ENCODE data around the gene SPEG.

The SPEG gene

DNA sequence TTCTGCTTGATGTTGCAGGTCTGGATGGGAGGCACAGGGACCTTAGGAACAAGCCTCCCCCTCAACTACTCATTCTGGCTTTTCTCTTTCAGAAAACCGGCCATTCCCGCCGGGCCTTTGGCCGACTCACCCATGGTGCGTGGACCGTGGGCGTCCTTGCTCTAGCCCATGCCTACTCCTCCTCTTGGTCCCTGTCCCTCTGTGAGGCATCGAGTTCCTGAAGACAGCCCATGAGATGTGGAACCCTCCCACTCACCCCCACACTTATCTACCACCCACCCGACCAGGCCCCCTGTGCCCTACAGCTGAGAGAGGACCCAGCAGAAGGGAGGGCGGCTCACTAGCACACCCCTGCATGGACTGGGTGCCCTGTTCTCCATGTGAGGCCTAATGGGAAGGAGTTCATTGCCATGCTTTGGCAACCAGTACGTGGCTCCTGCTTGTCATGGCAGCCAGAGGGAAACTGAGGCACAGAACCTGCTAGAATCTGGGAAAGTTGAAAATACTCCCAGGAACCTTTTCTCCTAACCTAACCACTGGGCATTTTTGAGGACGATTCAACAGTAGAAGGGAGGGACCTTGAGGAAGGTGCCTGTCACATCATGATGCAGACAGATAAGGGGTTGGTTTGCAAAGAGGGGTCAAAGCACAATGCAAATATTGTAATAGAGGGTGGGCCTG, 8.5 kb downstream of the SPEG start:
- DNase-seq (ENCODE audit: low read depth in 2 of 2) = no peak

DNA sequence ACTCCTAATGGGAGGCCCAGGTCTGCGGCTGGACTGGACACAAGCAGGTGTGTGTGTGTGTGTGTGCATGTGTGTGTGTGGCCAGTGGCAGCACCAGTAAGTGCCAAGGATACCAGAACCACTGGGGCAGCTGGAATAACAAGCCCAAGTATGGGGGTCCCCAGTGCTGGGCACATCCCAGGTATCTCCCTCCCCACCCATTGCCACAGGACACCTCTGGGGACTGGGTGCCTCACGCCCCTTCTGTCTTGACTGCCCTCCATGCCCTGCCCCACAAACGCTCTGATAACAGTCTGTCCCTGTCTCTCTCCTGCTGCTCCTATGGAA, 9.0 kb downstream of the SPEG start:
- DNase-seq (ENCODE audit: low read depth in 2 of 2) = no peak

DNA sequence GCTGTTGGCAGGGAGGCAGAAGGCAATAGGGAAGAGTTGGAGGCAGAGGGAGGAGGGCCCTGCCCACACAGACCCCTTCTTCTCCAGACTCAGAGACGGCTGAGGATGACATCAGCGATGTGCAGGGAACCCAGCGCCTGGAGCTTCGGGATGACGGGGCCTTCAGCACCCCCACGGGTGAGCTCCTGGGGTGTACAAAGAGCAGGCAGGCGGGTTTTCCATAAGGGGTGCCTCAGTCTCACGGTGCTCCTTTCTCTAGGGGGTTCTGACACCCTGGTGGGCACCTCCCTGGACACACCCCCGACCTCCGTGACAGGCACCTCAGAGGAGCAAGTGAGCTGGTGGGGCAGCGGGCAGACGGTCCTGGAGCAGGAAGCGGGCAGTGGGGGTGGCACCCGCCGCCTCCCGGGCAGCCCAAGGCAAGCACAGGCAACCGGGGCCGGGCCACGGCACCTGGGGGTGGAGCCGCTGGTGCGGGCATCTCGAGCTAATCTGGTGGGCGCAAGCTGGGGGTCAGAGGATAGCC, 10.0 kb downstream of the SPEG start:
- DNase-seq (ENCODE audit: low read depth in 2 of 2) = no peak

DNA sequence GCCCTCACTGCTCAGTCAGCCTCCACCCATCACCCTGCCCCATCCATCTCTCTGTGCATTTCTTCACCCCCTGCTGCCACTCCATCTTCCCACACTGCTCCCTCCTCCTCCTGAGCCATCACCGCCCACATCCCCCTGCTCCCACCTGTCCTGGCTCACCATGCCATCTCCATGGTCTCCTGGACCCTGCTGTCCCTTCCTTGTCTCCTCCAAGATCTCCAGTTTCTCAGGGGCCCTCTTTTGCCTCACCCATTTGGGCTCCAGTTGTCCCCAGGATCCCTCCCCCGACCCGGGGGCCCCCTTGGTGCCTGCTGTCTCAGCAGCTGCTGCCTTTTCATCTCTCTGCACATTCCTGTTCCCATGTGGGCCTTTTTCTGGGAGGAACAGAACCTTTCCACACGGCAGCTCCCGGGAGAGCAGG, 10.6 kb downstream of the SPEG start:
- no peak for DNase-seq (ENCODE audit: low read depth in 2 of 2)

DNA sequence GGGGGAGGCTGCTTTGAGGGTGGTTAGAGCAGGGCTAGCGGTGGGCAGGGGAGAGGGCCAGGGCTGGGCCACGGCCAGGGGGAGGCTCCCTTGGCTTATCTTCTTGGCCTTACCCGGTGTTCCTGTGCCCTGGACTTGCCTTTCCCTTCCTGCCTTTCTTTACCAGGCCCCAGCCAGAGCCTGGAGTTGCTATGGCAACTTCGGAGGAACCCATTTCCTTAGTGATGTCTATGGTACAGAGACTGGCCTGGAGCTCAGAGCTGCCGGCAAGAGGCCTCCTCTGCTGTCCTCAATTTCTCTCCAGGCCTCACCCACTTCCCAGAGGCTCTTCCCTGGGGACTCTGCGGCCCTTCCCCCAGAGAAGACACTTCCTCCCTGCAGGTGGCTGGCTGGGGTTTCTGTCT, 11.5 kb downstream of the SPEG start:
- no peak for DNase-seq (ENCODE audit: low read depth in 2 of 2)

DNA sequence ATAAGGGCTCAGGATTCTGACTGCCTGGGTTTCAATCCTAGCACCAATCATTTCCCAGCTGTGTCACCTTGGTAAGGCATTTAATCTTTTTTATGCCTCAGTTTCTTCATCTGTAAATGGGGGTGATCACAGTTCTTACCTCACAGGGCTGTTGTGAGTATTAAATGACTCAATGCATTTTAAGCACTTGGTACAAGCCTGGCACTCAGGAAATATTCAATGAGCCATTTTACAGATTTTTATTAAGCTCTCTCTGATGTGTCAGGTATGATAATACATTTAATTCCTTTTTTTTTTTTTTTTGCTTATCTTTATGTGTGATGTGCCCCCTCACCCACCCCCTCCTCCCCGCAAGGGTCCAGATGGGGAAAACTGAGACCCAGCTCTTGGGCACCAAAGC, 12.0 kb downstream of the SPEG start:
- DNase-seq (ENCODE audit: low read depth in 2 of 2) = no peak

DNA sequence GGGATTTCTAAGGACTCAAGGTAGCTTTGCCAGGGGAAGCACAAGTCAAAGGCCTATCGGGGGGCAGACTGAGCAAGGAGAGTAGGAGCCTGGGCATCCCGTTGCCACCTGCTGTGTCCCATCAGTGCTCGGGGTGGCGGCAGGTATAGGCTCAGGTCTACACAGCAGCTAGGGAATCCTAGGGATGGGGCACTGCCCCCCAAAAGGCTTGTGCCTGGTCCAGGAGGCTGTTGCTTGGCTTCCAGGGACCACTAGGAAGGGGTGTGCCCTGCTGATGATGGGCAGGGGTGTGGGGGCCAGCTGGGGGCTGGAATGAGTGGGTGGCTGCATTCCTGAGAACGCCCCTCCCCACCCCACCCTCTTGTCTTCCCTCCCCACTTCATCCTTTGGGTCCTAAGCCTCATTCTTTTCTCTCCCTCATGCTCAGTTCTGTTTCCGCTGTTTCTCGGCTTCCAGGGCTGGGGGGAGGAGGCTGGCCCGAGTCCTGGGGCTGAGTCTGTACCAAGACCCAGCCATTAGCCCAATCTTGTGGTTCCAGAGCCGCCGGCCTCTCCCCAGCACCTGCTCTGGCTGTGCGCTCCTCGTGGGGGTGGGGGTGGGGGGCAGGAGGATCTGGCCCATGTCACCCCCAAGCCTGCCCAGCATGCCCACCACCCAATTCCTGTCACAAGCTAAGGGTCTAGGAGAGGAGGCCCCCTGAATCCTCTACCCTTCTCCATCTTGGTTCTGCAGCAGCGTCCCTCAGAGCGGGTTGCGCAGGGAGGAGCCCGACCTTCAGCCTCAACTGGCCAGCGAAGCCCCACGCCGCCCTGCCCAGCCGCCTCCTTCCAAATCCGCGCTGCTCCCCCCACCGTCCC, 12.8 kb downstream of the SPEG start:
- no peak for DNase-seq (ENCODE audit: low read depth in 2 of 2)

DNA sequence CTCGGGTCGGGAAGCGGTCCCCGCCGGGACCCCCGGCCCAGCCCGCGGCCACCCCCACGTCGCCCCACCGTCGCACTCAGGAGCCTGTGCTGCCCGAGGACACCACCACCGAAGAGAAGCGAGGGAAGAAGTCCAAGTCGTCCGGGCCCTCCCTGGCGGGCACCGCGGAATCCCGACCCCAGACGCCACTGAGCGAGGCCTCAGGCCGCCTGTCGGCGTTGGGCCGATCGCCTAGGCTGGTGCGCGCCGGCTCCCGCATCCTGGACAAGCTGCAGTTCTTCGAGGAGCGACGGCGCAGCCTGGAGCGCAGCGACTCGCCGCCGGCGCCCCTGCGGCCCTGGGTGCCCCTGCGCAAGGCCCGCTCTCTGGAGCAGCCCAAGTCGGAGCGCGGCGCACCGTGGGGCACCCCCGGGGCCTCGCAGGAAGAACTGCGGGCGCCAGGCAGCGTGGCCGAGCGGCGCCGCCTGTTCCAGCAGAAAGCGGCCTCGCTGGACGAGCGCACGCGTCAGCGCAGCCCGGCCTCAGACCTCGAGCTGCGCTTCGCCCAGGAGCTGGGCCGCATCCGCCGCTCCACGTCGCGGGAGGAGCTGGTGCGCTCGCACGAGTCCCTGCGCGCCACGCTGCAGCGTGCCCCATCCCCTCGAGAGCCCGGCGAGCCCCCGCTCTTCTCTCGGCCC, 13.6 kb downstream of the SPEG start:
- no peak for DNase-seq (ENCODE audit: low read depth in 2 of 2)

DNA sequence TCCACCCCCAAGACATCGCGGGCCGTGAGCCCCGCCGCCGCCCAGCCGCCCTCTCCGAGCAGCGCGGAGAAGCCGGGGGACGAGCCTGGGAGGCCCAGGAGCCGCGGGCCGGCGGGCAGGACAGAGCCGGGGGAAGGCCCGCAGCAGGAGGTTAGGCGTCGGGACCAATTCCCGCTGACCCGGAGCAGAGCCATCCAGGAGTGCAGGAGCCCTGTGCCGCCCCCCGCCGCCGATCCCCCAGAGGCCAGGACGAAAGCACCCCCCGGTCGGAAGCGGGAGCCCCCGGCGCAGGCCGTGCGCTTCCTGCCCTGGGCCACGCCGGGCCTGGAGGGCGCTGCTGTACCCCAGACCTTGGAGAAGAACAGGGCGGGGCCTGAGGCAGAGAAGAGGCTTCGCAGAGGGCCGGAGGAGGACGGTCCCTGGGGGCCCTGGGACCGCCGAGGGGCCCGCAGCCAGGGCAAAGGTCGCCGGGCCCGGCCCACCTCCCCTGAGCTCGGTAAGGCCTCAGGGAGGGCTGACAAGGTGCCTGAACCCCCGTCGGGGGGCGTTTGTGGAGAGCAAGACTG, 14.2 kb downstream of the SPEG start:
- DNase-seq (ENCODE audit: low read depth in 2 of 2) = no peak

DNA sequence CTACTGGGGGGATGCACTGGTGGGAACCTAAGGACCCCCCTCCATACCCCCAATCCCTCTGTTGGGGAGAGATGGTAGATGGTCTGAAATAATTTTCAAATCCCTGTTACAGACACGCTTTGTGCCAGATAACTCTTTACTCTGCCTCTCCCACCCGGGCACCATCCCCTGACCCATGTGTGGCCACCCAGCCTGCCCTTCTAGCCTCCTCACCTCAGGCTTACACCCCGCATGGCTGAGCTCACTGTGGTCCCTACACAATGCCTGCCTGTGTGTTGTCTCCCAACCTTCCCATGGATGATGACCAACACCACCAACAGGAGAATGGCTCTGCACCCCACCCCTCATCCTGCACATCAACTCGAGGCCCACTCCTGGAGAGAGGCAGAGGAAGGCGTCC, 15.0 kb downstream of the SPEG start:
- no peak for DNase-seq (ENCODE audit: low read depth in 2 of 2)

DNA sequence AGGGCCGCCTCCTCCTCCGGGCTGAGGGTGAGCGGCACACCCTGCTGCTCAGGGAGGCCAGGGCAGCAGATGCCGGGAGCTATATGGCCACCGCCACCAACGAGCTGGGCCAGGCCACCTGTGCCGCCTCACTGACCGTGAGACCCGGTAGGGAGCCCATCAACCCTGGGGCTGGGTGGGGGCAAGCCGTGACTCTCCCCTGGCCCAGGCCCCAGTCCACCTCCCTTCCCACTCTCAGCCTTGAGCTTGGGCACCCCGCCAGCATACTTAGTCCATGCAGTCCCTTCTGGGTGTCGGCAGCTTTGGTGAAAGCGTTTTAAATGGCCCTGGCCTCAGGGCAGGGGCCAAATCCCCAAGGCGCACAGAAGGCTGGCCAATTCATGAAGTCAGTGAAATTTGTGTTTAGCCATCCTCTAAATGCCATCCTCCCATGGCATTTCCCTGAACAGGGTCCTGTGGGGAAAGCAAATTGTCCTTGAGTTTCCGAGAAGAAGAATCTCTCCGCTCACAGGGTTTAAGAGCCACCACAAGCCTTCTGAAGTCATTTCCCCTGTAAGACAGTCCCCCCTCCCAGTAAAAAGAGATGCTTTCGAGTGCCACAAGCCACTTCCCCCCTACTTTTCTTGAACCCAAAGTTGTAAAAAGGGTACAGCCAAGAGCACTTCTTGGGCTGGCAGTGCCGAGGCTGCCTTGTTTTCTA, 17.2 kb downstream of the SPEG start:
- DNase-seq (ENCODE audit: low read depth in 2 of 2) = no peak

DNA sequence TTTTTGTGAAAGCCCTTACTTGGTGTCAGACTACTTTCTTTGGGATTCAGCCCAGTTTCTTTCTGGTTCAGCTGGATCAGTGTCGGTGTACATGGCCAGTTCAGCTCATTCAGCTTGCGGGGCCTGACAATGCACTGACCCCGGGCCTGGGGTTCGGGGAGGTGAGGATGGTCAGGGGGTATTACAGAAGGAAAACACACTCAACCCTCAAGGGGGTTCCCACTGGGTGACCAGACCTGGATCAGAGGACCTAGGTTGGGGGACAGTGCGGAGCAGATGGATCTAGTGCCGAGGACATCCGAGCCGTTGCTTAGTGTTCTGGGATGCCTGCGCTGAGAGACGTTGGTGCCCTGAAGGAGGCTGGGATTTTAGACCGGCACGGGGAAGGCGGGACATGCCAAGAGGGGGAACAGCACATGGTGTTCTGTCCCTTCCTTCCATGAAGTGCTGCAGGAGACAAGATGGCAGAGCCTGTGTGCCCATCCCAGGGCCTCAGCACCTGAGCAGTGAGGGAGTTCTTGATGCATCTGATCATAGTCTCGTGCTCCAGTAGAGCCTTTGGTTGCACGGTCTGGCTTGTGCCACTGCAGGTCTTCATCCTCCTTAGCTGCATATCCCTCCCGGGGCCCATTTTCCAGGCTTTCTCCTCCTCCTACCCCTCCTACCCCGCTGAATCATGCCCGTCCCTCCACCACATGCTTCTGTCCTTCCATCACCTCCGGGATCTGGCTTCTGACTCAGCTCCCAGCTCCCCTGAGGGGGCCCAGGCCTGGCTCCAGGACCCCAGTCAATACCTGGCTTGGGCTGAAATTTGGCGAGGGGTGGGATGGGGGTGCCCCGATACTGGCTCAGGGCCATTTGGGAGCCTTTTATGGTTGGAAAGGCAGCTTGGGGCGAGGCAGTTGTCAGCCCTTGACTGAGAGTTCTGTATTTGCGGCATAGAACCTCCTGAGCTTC, 18.0 kb downstream of the SPEG start:
- no peak for DNase-seq (ENCODE audit: low read depth in 2 of 2)

DNA sequence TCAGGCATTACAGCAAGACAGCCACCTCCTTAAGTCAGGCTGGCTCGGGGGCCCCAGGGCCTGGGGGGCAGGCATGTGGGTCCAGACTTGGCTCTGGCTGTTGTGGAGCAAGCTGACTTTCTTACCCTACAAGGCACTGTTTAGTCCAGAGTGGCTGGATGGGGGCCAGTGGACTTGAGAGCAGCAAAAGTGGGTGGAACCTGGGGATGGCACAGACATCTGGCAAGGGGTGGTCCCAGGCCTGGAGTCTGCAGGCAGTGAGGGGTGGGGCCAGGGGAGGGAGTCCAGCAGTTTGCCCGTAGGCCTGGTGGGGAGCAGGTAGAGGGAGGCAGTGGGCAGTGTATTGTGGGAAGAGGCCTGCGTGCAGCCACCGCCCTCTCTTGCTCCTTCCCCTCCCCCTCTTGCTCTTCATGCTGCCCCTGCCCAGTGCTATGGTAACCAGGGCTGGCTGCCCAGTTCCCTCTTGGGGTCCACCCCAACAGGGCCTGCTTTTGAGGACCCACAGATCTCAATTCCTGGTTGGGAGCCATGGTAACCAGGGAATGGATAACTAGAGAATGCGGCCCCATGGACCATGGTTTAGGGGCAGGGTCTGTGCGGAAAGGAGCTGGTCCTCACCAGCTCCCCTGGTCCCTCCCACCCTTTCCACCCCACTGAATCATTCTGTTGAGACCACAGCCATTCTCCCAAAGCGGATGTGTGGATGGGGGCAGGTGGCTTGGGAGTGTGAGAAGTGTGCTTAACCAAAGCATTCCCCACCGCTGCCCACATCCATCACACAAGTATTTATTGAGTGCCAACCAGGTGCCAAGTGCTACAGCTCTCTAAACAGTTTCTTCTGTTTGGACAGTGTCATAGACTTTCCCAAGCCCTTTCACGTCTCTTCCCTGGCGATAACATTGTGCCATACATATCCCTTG, 19.3 kb downstream of the SPEG start:
- no peak for DNase-seq (ENCODE audit: low read depth in 2 of 2)

DNA sequence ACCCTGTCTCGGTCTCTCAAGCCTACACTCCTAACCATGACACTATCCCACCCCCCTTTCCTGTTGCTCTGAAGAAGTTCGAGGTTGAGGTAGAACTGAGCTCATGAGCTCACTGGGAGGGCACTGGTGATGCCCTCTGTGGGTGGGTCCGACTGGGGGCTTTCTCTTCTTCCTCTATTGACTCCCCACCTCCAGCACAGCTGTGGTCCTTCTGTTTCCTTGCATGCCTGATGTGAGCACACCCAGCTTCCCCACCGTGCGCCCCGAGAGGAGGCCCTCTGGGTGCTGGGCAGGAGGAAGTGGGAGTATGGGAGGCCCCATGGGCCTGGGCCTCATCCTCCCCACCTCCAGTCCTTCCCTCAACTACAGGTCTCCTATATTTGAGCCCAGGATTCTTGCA, 20.9 kb downstream of the SPEG start:
- DNase-seq (ENCODE audit: low read depth in 2 of 2) = no peak

DNA sequence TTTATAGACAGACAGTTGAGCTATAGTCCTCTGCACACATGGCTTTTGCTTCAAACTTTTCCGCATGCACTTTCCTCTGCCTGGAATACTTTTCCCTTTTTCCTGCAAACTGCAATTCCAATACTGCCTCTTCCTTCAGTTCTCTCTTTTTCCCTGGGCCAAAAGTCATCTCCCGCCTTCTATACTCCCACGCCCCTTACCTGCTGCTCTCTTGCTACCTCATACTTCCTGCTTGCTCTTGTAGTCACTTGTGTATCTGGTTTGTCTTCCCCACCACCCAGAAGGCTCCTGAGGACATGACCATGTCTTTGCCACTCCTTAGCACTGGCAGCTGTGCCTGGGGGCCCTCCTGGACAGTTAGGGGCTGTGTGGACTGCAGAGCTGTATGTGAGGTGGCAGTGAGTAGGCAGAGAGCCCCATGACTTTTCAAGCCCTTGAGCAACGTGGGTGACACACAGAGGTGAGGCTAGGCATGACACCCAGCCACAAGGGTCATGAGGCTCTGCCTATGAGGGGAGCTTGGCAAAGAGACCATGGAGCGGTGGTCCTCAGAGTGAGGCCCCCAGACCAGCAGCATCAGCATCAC, 23.2 kb downstream of the SPEG start:
- no peak for DNase-seq (ENCODE audit: low read depth in 2 of 2)

DNA sequence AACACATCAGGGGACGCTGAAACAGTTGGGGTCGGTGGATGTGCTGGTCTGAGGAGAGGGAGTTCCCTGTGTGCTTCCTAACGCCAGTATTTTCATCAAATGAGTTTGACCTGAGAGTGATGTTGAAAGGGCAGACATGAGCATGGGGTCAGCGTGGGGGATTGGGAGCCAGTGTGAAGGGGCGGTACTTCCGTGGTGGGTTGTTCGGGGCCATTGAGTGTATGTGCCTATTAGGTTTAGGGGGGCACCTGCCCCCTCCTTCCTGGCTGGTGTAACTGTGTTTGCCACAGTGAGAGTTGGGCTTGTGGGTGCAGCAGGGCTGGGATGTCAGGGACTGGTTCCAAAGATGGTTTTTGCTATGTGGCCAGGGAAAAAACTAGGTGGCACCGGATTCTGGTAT, 24.4 kb downstream of the SPEG start:
- DNase-seq (ENCODE audit: low read depth in 2 of 2) = no peak

DNA sequence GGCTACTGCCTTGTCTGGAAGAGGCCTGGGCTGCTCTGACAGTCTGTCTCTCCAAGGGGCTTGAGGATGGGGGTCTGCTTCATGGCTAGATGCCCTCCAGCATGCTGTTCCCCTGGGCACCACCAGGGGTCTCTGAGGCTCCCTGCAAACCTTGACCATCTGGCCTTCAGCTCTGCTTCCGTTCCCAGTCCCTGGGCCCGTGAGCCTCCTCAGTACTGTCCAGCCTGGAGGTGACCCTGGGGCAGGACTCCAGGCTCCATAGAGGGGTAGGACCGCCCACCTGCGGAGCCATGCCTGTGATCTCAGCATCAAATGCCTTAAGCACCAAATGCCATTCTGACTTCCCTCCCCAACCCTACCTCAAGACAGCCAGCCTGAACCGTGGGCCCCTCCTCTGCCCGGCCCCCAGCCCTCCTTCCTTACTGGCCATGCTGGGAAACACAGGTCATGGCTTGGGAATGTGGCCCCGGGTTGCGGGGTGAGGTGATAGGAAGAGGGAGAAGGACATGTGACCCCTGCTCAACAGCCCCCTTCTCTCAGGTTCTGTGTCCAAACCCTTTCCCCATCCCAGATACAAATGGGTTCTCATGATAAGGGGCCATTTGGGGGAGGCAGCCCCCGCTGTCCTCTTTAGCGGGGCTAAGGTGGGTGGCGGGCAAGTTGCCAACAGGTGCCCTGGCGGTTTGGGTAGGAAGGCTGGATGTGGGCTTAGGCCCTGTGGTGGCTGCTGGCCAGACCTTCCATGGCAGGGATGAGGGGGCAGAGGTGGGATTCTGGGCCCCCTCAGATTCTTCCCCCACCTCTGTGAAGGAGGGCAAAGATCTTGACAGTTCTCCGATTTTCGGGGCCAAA, 25.0 kb downstream of the SPEG start:
- no peak for DNase-seq (ENCODE audit: low read depth in 2 of 2)

DNA sequence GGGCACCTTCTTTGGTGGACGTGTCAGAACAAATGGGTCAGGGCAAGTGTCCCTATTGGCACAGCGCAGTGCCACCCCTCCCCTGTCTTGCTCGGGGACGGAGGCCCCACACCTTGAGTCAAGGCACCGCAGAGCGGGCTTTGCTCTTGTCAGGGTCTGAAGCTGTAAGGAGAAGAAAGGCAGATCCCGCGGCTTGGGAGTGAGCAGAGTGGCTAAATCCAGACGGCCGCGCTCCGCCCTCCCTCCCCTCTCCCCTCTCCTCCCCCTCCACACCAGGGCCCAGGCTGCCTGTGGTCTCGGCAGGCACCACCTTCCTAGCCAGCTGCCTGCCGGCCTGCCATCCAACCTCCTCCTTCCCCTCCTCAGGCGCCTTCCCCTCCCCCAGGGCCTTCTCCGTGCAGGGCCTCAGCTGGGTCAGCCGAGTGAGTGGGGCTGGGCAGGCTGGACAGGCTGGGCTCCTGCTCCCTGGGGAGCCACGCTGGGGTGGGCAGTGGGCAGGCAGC, 25.8 kb downstream of the SPEG start:
- no peak for DNase-seq (ENCODE audit: low read depth in 2 of 2)

Measured in stimulated activated CD4-positive, alpha-beta T cell treated with anti-CD3 and anti-CD28 coated beads, Interleukin-1b, Interleukin-23, amount 100 ng/mL, for 1 hour (primary cell).